Fibroblast of skin of abdomen (primary cell): ENCODE results near the gene ASXL2. TPM values are rescaled to one million over a fixed set of nuclear protein-coding genes. Genes with fewer than 3 reads are reported as not detected.
"Not testable (repeated sequence)": the region's sequence is repeated elsewhere in the genome, so short reads cannot be mapped to it uniquely, and the experiment has no call there.

Experiments
- DNase-seq: peaks from one replicate; pipeline ENCODE4 v3.0.0-alpha.2; 2013
- polyA plus RNA-seq, 2 experiments: library from polyadenylated mRNA; unstranded; fragments of 120-200 nt; gene quantifications; one replicate each; pipeline ENCODE4 v1.2.1, GENCODE V29; 2013; ENCODE audit not compliant: insufficient read length in 2 of 2

Gene ASXL2
- polyA plus RNA-seq (2013, experiment 1 of 2; ENCODE audit: insufficient read length), result 9.6 TPM
- 9.1 TPM for polyA plus RNA-seq (2013, experiment 2 of 2; ENCODE audit: insufficient read length)

GRCh38 chr2:25878361-25879132 lies at the start of gene ASXL2:
TSS of gene ASXL2 (minus strand) at chr2:25878487. CDS start at chr2:25878222, 265 bp downstream.
- peak; percentile 97 for DNase-seq

- no peak for DNase-seq
These were observed 48.9 kb upstream of the ASXL2 start for GRCh38 chr2:25926984-25927756.

- DNase-seq, result no peak
These were observed 44.2 kb upstream of the ASXL2 start for GRCh38 chr2:25922501-25922900.

DNA sequence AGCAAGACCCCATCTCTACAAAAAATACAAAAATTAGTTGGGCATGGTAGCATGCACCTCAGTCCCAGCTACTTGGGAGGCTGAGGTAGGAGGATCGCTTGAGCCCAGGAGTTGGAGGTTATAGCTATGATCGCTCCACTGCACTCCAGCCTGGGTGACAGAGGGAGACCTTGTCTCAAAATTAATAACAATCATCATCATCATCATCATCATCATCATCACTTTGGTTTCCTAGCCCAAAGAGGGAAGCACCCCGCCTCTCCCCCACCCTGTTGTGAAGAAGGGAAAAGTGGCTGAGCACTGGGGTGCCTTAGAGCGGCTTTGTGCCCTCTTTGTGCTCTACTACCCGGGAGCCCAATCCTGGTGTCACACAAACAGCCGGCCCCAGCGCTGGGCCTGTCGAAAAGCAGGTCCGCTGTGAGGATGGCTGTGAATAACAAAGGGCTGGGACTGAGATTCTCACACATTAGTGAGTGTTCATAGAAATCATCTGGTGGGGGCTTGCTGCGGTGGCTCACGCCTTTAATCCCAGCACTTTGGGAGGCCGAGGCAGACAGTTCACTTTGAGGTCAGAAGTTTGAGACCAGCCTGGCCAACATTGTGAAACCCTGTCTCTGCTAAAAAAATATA lies 42.6 kb upstream of the ASXL2 start:
- no peak for DNase-seq

DNA sequence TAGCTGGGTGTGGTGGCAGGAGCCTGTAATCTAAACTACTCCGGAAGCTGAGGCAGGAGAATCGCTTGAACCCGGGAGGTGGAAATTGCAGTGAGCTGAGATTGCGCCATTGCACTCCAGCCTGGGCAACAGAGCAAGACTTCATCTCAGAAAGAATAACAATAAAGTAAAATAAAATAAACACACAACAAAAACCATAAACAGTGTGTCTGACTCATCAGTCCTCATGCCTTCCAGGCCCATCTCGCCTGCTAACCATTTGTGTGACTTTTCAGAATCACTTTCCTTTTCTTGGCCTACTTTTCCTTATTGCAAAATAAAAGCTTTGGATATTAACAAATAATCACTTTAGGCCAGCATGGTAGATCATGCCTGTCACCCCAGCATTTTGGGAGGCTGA lies 42.0 kb upstream of the ASXL2 start:
- no peak for DNase-seq

DNA sequence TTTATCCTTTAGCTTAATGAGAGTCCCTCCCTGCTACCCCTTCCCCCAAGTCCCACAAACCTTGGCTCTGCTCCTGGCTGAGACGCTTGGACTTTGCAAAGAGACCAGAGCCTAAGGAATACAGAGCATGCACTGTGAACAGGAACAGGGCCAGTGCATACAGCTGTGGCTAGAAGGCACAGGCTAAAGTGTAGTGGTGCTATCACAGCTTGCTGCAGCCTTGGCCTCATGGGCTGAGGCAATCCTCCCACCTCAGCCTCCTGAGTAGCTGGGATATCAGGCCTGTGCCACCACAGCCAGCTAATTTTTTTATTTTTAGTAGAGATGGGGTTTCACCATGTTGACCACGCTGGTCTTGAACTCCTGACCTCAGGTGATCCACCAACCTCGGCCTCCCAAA lies 39.5 kb upstream of the ASXL2 start:
- DNase-seq, result no peak

DNA sequence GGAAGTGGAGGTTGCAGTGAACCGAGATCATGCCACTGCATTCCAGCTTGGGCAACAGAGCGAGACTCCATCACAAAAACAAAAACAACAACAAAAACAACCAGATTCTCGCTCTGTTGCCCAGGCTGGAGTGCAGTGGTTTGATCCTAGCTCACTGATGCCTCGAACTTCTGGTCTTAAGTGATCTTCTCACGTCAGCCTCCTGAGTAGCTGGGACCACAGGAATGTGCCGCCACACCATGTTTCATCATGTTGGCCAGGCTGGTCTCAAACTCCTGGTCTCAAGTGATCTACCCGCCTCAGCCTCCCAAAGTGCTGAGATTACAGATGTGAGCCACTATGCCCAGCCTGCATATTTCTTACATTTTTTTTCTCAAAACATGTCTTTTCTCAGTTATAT lies 39.1 kb upstream of the ASXL2 start:
- peak; percentile 37 for DNase-seq

DNA sequence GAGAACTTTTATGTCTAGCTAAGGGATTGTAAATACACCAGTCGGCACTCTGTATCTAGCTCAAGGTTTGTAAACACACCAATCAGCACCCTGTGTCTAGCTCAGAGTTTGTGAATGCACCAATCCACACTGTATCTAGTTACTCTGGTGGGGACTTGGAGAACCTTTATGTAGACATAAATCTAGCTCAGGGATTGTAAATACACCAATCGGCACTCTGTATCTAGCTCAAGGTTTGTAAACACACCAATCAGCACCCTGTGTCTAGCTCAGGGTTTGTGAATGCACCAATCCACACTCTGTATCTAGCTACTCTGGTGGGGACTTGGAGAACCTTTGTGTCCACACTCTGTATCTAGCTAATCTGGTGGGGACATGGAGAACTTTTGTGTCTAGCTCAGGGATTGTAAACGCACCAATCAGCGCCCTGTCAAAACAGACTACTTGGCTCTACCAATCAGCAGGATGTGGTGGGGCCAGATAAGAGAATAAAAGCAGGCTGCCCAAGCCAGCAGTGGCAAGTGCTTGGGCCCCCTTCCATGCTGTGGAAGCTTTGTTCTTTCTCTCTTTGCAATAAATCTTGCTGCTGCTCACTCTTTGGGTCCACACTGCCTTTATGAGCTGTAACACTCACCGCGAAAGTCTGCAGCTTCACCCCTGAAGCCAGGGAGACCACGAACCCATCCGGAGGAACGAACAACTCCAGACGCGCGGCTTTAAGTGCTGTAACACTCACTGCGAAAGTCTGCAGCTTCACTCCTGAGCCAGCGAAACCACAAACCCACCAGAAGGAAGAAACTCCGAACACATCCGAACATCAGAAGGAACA lies 37.9 kb upstream of the ASXL2 start:
- DNase-seq, result peak; percentile 32

GRCh38 chr2:25915411-25915810 lies 37.1 kb upstream of the ASXL2 start:
- not testable (repeated sequence) for DNase-seq

- DNase-seq, result not testable (repeated sequence)
These were observed 35.3 kb upstream of the ASXL2 start for GRCh38 chr2:25913696-25913973.

DNA sequence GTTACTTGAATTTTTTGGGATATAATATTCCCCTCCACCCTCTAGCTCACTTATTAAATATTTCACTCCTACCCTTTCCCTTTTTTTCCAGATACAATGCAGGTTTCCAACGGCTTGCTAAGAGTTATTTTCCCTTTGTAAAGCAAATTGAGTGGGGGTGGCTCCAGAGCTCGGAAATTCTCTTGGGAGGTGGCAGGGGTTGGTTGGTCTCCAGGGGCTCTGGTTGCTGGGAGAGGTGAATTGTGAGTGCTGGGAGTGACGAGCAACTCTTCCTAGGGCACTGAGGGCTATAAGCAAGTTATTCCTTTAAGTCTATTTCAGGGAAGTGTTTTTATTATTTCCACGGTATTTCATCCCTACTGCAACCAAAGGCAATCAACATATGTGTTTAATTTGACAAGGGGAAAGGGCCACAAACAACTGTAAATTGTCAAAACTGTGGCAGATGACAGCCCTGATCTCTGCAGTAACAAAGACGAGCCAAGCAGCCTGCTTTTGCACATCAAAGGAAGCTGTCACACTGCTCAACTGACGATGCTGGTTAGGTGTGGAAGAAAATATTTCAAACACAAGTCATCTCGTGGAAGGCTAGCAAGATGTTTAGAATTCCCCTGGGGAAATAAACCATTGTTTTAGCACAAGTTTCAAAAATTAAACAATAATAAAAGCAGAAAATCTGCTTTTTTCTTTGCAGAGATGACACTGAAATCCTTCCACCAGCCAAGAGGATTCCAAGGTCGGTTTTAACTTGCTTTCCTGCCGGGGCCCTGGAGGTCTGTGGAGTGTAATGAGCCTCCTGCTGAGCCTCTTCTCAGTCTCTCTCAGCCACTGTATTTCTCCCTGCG lies 34.8 kb upstream of the ASXL2 start:
- DNase-seq, result peak; percentile 51

GRCh38 chr2:25909574-25909973 lies 31.3 kb upstream of the ASXL2 start:
- DNase-seq, result not testable (repeated sequence)

DNA sequence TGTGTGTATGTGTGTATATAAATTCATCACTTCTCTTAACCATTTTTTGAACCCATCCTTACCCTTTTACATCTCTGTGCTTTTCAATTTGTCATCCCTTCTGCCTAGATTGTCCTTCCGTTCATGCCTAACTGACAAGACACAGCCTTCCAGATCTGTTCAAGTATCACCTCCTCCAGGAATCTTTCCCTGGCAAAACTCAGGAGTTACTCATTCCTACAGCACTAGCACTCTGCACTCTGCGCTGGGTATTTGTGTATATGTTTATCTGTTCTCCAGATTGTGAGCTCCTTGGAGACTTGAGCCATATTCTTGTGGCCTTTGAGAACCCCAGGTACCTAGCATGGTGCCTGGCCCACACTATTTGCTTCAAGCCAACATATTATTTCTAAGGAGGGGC lies 26.8 kb upstream of the ASXL2 start:
- no peak for DNase-seq

GRCh38 chr2:25903216-25903776 lies 25.0 kb upstream of the ASXL2 start:
- DNase-seq, result no peak

DNA sequence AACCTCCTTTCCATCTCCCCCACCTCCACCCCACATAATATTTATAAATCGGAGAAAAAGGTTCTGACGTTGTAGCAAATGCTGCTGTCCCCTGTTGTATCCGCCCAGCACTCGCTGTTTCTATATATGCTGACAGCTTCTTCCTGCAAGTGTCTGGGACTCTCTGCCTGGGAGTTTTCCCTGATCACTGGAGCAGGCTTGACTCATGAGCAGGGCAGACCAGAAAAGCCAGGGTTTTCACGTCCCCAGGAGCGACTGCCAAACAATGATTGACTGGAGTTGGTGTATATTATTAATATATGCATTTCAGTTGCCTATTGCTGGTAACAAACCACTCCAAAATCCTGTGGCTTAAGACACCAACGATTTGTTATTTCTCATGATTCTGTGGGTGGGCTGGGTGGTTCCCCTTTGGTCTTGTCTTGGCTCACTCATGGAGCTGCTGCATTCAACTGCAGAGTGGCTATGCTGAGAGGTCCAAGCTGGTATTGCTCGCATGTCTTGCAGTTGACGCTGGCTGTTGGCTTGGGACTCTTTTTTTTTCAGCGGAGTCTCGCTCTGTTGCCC lies 21.2 kb upstream of the ASXL2 start:
- DNase-seq, result no peak

GRCh38 chr2:25897506-25897905 lies 19.2 kb upstream of the ASXL2 start:
- no peak for DNase-seq

GRCh38 chr2:25896308-25896707 lies 18.0 kb upstream of the ASXL2 start:
- DNase-seq, result not testable (repeated sequence)

GRCh38 chr2:25895610-25896009 lies 17.3 kb upstream of the ASXL2 start:
- no peak for DNase-seq

DNA sequence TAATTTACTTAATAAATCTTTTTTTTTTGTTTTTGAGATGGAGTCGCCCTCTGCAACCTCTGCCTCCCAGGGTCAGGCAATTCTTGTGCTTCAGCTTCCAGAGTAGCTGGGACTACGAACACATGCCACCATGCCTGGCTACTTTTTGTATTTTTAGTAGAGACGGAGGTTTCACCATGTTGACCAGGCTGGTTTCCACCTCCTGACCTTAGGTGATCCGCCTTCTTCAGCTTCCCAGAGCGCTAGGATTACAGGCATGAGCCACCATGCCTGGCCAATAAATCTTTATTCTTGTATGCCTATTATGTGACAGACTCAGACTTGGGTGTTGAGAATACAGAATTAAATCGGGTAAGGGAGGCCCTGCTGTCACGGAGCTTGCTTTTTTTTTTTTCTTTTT lies 16.7 kb upstream of the ASXL2 start:
- no peak for DNase-seq

GRCh38 chr2:25894135-25894830 lies 16.0 kb upstream of the ASXL2 start:
- peak; percentile 33 for DNase-seq
